ENCODE measurements around the gene DHDH.
"Not testable (repeated sequence)": the region's sequence is repeated elsewhere in the genome, so short reads cannot be mapped to it uniquely, and the experiment has no call there.

Gene DHDH

DNA sequence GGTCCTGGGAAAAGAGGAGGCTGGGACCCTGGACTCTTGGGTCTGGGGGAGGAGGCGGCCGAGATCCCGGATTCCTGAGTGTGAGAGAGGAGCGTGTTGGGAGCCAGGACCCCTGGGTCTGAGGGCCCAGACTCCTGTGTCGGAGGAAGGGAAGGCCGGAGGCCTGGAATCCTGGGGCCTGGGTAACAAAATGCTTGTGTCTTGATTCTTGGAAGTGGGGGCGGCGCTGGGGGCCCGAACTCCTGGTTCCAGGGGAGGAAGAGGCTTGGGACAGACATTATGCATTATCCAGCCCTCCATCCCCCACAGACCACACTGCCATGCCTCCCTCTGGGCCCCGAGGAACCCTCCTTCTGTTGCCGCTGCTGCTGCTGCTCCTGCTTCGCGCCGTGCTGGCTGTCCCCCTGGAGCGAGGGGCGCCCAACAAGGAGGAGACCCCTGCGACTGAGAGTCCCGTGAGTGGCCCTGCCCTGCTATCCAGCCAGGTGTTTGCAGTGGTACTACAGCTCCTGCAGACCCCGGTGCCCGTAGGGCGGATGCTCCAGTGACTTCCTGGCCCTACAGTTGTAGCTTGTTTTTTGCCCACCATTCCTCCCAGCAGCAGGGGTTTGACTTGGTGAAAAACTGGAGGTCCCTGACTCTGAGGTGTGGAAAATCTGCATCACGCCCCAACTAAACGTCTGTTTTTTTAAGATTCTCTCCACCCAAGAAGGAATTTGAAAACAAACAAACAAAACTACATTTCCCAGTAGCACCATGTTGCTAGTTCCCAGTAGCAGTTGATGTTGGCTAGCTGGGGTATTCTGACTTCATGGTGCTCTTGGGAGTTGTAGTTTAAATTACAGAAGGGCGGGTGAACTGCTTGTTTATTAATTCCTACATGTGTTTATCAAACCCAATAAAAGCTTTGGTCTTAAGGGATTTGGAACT, 32.8 kb upstream of the DHDH start:
- H3K4me1 ChIP-seq (ENCODE audit: insufficient read depth, poor library complexity, severe bottlenecking) = no peaks in the 10 kb centered on the region
- no peak; the same call in 2 of the 3 replicates for ATAC-seq (ENCODE audit: low read depth)
- peak overlapping the region; percentile 61 for H3K27ac ChIP-seq (ENCODE audit: poor library complexity, severe bottlenecking)
- H3K36me3 ChIP-seq (ENCODE audit: low read depth) = peaks cover 25% of the 10 kb centered on the region
- peak overlapping the region; percentile 58 for H3K4me3 ChIP-seq (ENCODE audit: severe bottlenecking)
- no peak for DNase-seq (ENCODE audit: low spot score)
- no peaks in the 10 kb centered on the region for H3K27me3 ChIP-seq (ENCODE audit: insufficient read depth, poor library complexity, severe bottlenecking)
- TF ChIP-seq, protein P1, sequence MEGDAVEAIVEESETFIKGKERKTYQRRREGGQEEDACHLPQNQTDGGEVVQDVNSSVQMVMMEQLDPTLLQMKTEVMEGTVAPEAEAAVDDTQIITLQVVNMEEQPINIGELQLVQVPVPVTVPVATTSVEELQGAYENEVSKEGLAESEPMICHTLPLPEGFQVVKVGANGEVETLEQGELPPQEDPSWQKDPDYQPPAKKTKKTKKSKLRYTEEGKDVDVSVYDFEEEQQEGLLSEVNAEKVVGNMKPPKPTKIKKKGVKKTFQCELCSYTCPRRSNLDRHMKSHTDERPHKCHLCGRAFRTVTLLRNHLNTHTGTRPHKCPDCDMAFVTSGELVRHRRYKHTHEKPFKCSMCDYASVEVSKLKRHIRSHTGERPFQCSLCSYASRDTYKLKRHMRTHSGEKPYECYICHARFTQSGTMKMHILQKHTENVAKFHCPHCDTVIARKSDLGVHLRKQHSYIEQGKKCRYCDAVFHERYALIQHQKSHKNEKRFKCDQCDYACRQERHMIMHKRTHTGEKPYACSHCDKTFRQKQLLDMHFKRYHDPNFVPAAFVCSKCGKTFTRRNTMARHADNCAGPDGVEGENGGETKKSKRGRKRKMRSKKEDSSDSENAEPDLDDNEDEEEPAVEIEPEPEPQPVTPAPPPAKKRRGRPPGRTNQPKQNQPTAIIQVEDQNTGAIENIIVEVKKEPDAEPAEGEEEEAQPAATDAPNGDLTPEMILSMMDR (IDR thresholded peaks at IDR 0.05; ENCODE audit: poor library complexity, severe bottlenecking) = no peak
- H3K9me3 ChIP-seq (ENCODE audit: severe bottlenecking) = no peaks in the 10 kb centered on the region

DNA sequence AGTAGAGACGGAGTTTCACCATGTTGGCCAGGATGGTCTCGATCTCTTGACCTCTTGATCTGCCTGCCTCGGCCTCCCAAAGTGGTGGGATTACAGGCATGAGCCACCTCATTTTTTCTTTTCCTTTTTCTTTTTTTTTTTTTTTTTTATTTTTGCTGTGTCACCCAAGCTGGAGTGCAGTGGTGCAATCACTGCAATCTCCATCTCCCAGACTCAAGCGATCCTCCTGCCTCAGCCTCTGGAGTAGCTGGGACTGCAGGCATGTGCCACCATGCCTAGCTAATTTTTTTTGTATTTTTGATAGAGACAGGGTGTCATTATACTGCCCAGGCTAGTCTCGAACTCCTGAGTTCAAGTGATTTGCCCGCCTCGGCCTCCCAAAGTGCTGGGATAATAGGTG, 31.2 kb upstream of the DHDH start:
- not testable (repeated sequence) for DNase-seq (ENCODE audit: low spot score); H3K9me3 ChIP-seq (ENCODE audit: severe bottlenecking); ATAC-seq (ENCODE audit: low read depth); H3K4me1 ChIP-seq (ENCODE audit: insufficient read depth, poor library complexity, severe bottlenecking); H3K27me3 ChIP-seq (ENCODE audit: insufficient read depth, poor library complexity, severe bottlenecking); H3K27ac ChIP-seq (ENCODE audit: poor library complexity, severe bottlenecking); H3K4me3 ChIP-seq (ENCODE audit: severe bottlenecking)
- H3K36me3 ChIP-seq (ENCODE audit: low read depth) = peaks cover 37% of the 10 kb centered on the region

DNA sequence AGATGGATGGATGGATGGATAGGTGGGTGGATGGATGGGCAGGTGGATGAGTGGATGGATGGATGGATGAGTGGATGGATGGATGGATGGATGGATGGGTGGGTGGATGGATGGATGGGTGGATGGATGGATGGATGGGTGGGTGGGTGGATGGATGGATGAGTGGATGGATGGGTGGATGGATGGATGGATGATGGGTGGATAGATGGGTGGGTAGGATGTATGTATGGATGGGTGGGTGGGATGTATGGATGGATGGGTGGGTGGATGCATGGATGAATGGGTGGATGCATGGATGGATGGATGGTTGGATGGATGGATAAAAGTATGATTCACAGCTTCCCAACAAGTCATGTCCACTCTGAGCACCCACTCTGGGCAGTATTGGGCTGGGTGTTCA, 29.7 kb upstream of the DHDH start:
- DNase-seq (ENCODE audit: low spot score) = not testable (repeated sequence)

DNA sequence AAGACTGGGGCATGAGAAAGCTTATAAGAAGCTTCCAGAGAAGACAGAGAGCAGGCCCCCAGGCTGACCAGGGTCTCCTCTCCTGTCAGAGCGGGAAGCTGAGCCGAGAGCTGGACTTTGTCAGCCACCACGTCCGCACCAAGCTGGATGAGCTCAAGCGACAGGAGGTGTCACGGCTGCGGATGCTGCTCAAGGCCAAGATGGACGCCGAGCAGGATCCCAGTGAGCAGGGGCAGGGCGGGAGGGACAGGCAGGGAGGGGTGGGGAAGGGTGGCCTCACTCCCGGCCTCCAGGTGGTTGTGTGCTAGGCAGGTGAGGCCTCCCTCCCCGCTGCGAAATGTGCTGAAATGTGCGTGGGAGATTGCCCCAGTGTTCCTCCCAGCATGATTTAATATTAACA, 27.8 kb upstream of the DHDH start:
- Histone ChIP-seq H3K9me3 (ENCODE audit: severe bottlenecking) (no peaks in the 10 kb centered on the region), H3K4me3 (ENCODE audit: severe bottlenecking) (no peak overlapping the region), H3K27me3 (ENCODE audit: insufficient read depth, poor library complexity, severe bottlenecking) (no peaks in the 10 kb centered on the region), H3K36me3 (ENCODE audit: low read depth) (peaks cover 71% of the 10 kb centered on the region), H3K4me1 (ENCODE audit: insufficient read depth, poor library complexity, severe bottlenecking) (no peaks in the 10 kb centered on the region), H3K27ac (ENCODE audit: poor library complexity, severe bottlenecking) (no peak overlapping the region)
- no peak for ATAC-seq (ENCODE audit: low read depth)
- no peak for DNase-seq (ENCODE audit: low spot score)
- TF ChIP-seq, protein P1 (IDR thresholded peaks at IDR 0.05; ENCODE audit: poor library complexity, severe bottlenecking) = no peak

More for the DNA sequence above, 29.7 kb upstream of the DHDH start:
- peaks cover 52% of the 10 kb centered on the region for H3K36me3 ChIP-seq (ENCODE audit: low read depth)
- not testable (repeated sequence) for H3K4me3 ChIP-seq (ENCODE audit: severe bottlenecking); ATAC-seq (ENCODE audit: low read depth); H3K27me3 ChIP-seq (ENCODE audit: insufficient read depth, poor library complexity, severe bottlenecking); H3K9me3 ChIP-seq (ENCODE audit: severe bottlenecking); H3K4me1 ChIP-seq (ENCODE audit: insufficient read depth, poor library complexity, severe bottlenecking); H3K27ac ChIP-seq (ENCODE audit: poor library complexity, severe bottlenecking)

DNA sequence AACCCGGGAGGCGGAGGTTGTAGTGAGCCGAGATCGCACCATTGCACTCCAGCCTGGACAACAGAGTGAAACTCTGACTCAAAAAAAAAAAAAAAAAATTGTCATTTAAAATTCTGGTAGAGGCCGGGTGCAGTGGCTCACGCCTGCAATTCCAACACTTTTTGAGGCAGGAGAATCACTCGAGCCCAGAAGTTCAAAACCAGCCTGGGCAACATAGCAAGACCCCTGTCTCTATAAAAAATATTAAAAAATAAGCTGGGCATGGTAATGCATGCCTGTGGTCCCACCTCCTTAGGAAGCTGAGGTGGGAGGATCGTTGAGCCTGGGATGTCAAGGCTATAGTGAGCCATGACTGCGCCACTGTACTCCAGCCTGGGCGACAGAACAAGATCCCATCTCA, 27.2 kb upstream of the DHDH start:
- Histone ChIP-seq H3K36me3 (ENCODE audit: low read depth) (peaks cover 69% of the 10 kb centered on the region), H3K27ac (ENCODE audit: poor library complexity, severe bottlenecking) (no peak overlapping the region), H3K4me1 (ENCODE audit: insufficient read depth, poor library complexity, severe bottlenecking) (no peaks in the 10 kb centered on the region), H3K27me3 (ENCODE audit: insufficient read depth, poor library complexity, severe bottlenecking) (no peaks in the 10 kb centered on the region), H3K4me3 (ENCODE audit: severe bottlenecking) (no peak overlapping the region), H3K9me3 (ENCODE audit: severe bottlenecking) (no peaks in the 10 kb centered on the region)
- TF ChIP-seq, protein P1 (IDR thresholded peaks at IDR 0.05; ENCODE audit: poor library complexity, severe bottlenecking) = no peak
- ATAC-seq (ENCODE audit: low read depth) (no peak), DNase-seq (ENCODE audit: low spot score) (no peak)

DNA sequence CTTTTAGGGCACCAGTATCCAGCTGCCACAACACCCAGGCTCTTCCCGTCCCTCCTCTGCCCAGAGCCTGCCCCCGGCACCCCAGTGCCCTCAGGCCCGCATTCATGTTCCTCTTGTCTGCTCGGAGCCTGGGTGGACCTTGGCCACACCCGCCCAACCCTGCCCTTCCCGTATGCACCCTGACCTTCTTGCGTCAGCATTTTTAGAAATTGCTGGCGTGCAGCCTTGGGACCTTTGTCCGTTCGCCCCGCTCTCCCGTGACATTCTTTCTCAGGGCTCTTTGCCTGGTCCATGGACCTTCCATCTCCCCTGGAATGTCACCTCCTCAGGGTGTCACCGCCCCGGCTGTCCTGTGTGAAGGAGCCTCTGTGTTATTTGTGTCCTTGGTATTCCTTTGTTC, 25.8 kb upstream of the DHDH start:
- ATAC-seq (ENCODE audit: low read depth) (no peak), DNase-seq (ENCODE audit: low spot score) (no peak)
- Histone ChIP-seq H3K27me3 (ENCODE audit: insufficient read depth, poor library complexity, severe bottlenecking) (no peaks in the 10 kb centered on the region), H3K27ac (ENCODE audit: poor library complexity, severe bottlenecking) (no peak overlapping the region), H3K9me3 (ENCODE audit: severe bottlenecking) (no peaks in the 10 kb centered on the region), H3K4me3 (ENCODE audit: severe bottlenecking) (no peak overlapping the region), H3K36me3 (ENCODE audit: low read depth) (peaks cover 73% of the 10 kb centered on the region), H3K4me1 (ENCODE audit: insufficient read depth, poor library complexity, severe bottlenecking) (no peaks in the 10 kb centered on the region)
- TF ChIP-seq, protein P1 (IDR thresholded peaks at IDR 0.05; ENCODE audit: poor library complexity, severe bottlenecking) = no peak

DNA sequence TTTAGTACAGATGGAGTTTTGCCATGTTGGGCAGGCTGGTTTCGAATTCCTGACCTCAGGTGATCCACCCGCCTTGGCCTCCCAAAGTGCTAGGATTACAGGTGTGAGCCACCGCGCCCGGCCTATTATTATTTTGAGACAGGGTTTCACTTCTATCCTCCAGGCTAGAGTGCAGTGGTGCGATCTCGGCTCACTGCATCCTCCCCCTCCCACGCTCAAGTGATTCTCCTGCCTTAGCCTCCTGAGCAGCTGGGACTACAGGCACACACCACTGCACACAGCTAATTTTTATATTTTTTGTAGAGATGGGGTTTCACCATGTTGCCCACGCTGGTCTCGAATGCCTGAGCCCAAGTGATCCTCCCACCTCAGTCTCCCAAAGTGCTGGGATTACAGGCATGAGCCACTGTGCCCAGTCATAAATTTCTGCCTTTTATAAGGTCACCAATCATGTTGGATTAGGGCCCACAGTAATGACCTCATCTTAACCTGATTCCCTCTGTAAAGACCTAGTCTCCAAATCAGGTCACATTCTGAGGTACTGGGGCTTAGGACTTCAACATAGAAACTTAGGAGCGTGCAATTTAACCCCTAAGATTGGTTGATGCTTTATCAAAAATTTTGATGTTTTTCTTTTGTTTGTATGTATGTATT, 23.9 kb upstream of the DHDH start:
- not testable (repeated sequence) for DNase-seq (ENCODE audit: low spot score); H3K4me1 ChIP-seq (ENCODE audit: insufficient read depth, poor library complexity, severe bottlenecking); ATAC-seq (ENCODE audit: low read depth); H3K4me3 ChIP-seq (ENCODE audit: severe bottlenecking); H3K27me3 ChIP-seq (ENCODE audit: insufficient read depth, poor library complexity, severe bottlenecking); H3K27ac ChIP-seq (ENCODE audit: poor library complexity, severe bottlenecking); H3K9me3 ChIP-seq (ENCODE audit: severe bottlenecking)
- peaks cover 87% of the 10 kb centered on the region for H3K36me3 ChIP-seq (ENCODE audit: low read depth)
